Fibroblast of lung (primary cell): ENCODE measurements around the gene EFCAB5. TPM values are rescaled to one million over a fixed set of nuclear protein-coding genes. Genes with fewer than 3 reads are reported as not detected.
A peak's percentile ranks its signal among the peaks of the same experiment; 100 is the strongest.

Source experiments
- DNase-seq, 2 donors: peaks; one replicate each; pipeline versions ENCODE4 v3.0.0 to v3.0.0-alpha.2; 2010; ENCODE audit warnings: low read depth in 2 of 2
- H2AFZ ChIP-seq: 2 replicates; pipeline ENCODE4 v1.5.1; 2012; ENCODE audit warnings: low read length, control low read depth, inconsistent platforms
- H3K27ac ChIP-seq: 2 replicates; pipeline ENCODE4 v1.5.1; 2011; ENCODE audit warnings: low read length, control low read depth; ENCODE audit not compliant: insufficient read depth
- H3K27me3 ChIP-seq: 2 replicates; pipeline ENCODE4 v1.5.1; 2011; ENCODE audit warnings: mild to moderate bottlenecking, low read length; ENCODE audit not compliant: control insufficient read depth, insufficient read depth
- H3K36me3 ChIP-seq: 2 replicates; pipeline ENCODE4 v1.5.1; 2011; ENCODE audit warnings: low read length; ENCODE audit not compliant: control insufficient read depth, insufficient read depth
- H3K4me1 ChIP-seq: 2 replicates; pipeline ENCODE4 v1.5.1; 2011; ENCODE audit warnings: low read length; ENCODE audit not compliant: control insufficient read depth, insufficient read depth; ENCODE audit errors: extremely low read depth
- H3K4me2 ChIP-seq: 2 replicates; pipeline ENCODE4 v1.5.1; 2011; ENCODE audit warnings: low read length, control low read depth; ENCODE audit not compliant: insufficient read depth; ENCODE audit errors: extremely low read depth
- H3K4me3 ChIP-seq, 4 experiments: fragments of 200-600 bp in 1 of 4; sonication (generic) in 1 of 4; replicated peaks in 1 of 4; 2 replicates each; pipeline ENCODE4 v1.5.1; 2011 to 2016; ENCODE audit warnings: low read length in 4 of 4, low read depth in 3 of 4, mild to moderate bottlenecking in 3 of 4, control low read depth in 2 of 4, inconsistent platforms in 1 of 4, mixed read lengths in 1 of 4; ENCODE audit not compliant: insufficient read depth in 1 of 4; ENCODE audit errors: control extremely low read depth in 1 of 4
- H3K79me2 ChIP-seq: 2 replicates; pipeline ENCODE4 v1.5.1; 2012; ENCODE audit warnings: mild to moderate bottlenecking, low read length, inconsistent platforms; ENCODE audit not compliant: control insufficient read depth, insufficient read depth
- H3K9ac ChIP-seq: 2 replicates; pipeline ENCODE4 v1.5.1; 2011; ENCODE audit warnings: mild to moderate bottlenecking, low read length, control low read depth; ENCODE audit not compliant: insufficient read depth
- H3K9me3 ChIP-seq: 2 replicates; pipeline ENCODE4 v1.5.1; 2012; ENCODE audit warnings: low read depth, low read length; ENCODE audit not compliant: control insufficient read depth, insufficient read depth
- H4K20me1 ChIP-seq: 2 replicates; pipeline ENCODE4 v1.5.1; 2011; ENCODE audit warnings: low read length; ENCODE audit not compliant: control insufficient read depth, insufficient read depth; ENCODE audit errors: extremely low read depth
- CTCF ChIP-seq, 2 donors: IDR thresholded peaks in 1 of 2; conservative IDR thresholded peaks in 1 of 2; 1 replicate in 1 of 2; 2 replicates in 1 of 2; pipeline ENCODE4 v1.5.1; 2011 to 2012; ENCODE audit warnings: low read length in 2 of 2, control low read depth in 1 of 2, inconsistent platforms in 1 of 2, low read depth in 1 of 2, mild to moderate bottlenecking in 1 of 2
- EZH2 ChIP-seq: IDR thresholded peaks from 2 replicates; pipeline ENCODE4 v1.5.1; 2012; ENCODE audit warnings: low read length, control low read depth, mild to moderate bottlenecking; ENCODE audit errors: missing control alignments
- polyA plus RNA-seq, 2 donors: library from polyadenylated mRNA; depleted of rRNA in 1 of 2; stranded (reverse) in 1 of 2; unstranded in 1 of 2; fragments of >200 nt; gene quantifications; 2 replicates each; pipeline ENCODE4 v1.2.1, GENCODE V29; 2011 to 2012; ENCODE audit warnings: missing spikeins in 1 of 2
- total RNA-seq: library from RNA; depleted of rRNA; stranded (reverse); fragments of >200 nt; gene quantifications from 2 replicates; pipeline ENCODE4 v1.2.1, GENCODE V29; 2014

The EFCAB5 gene
- total and polyA plus RNA-seq, 2 donors (not counting 1 experiment from before 2014, with no cell fraction given), result 0.14 to 0.66 TPM

GRCh38 chr17:29968271-29968670, 26.8 kb downstream of the EFCAB5 start:
- no peaks in the 10 kb centered on the region for H3K79me2 ChIP-seq
- H3K27ac ChIP-seq, result no peak overlapping the region
- no peak overlapping the region for H3K9ac ChIP-seq
- no peak overlapping the region for H2AFZ ChIP-seq
- DNase-seq, result peak in 1 of 2 donors; percentile 18
- no peak overlapping the region for H3K4me3 ChIP-seq
- H3K4me1 ChIP-seq, result no peaks in the 10 kb centered on the region
- no peaks in the 10 kb centered on the region for H3K9me3 ChIP-seq
- no peaks in the 10 kb centered on the region for H3K27me3 ChIP-seq
- no peak for TF ChIP-seq EZH2
- no peaks in the 10 kb centered on the region for H4K20me1 ChIP-seq
- no peak overlapping the region for H3K4me2 ChIP-seq
- no peaks in the 10 kb centered on the region for H3K36me3 ChIP-seq

GRCh38 chr17:29972277-29972676, 30.8 kb downstream of the EFCAB5 start:
- H3K36me3 ChIP-seq, result no peaks in the 10 kb centered on the region
- H3K9ac ChIP-seq, result no peak overlapping the region
- TF ChIP-seq CTCF (conservative IDR thresholded peaks at IDR 0.05 in 1 of 2, IDR thresholded peaks at IDR 0.05 in 1 of 2; ENCODE audit: low read depth in 1 of 2, low read length in 2 of 2), result no peak
- TF ChIP-seq EZH2, result no peak
- no peaks in the 10 kb centered on the region for H3K79me2 ChIP-seq
- H3K27ac ChIP-seq, result no peak overlapping the region
- H3K4me3 ChIP-seq, result no peak overlapping the region
- no peak overlapping the region for H3K4me2 ChIP-seq
- no peak overlapping the region for H2AFZ ChIP-seq
- no peaks in the 10 kb centered on the region for H4K20me1 ChIP-seq
- H3K4me1 ChIP-seq, result no peaks in the 10 kb centered on the region
- no peaks in the 10 kb centered on the region for H3K9me3 ChIP-seq
- no peaks in the 10 kb centered on the region for H3K27me3 ChIP-seq
- no peak for DNase-seq

- H3K4me2 ChIP-seq, result no peak overlapping the region
- no peak overlapping the region for H3K9ac ChIP-seq
- no peaks in the 10 kb centered on the region for H4K20me1 ChIP-seq
- no peaks in the 10 kb centered on the region for H3K36me3 ChIP-seq
- no peaks in the 10 kb centered on the region for H3K79me2 ChIP-seq
- H3K4me1 ChIP-seq, result no peaks in the 10 kb centered on the region
- no peak overlapping the region for H2AFZ ChIP-seq
- TF ChIP-seq CTCF (conservative IDR thresholded peaks at IDR 0.05 in 1 of 2, IDR thresholded peaks at IDR 0.05 in 1 of 2; ENCODE audit: low read depth in 1 of 2, low read length in 2 of 2), result no peak
- no peak for TF ChIP-seq EZH2
- no peaks in the 10 kb centered on the region for H3K27me3 ChIP-seq
- no peaks in the 10 kb centered on the region for H3K9me3 ChIP-seq
- DNase-seq, result no peak
- no peak overlapping the region for H3K27ac ChIP-seq
- no peak overlapping the region for H3K4me3 ChIP-seq
Measured at GRCh38 chr17:29973005-29973404, 31.6 kb downstream of the EFCAB5 start.
